PC-3 (cell line): Measurements from ENCODE around the gene ACVR1. TPM values are rescaled to one million over a fixed set of nuclear protein-coding genes. Genes with fewer than 3 reads are reported as not detected.

ENCODE experiments used
- ATAC-seq: fragments of 200-7000 bp; cut with Tn5 transposase; 2 replicates; pipeline ENCODE4 v1.9.1; 2020; ENCODE audit warnings: mild to moderate bottlenecking, moderate library complexity
- BruUV-seq: library from RNA; stranded (reverse); fragments of 400-500 nt; replicated peaks from 2 replicates; lab custom pipeline; 2021; lab: Mats Ljungman, UMichigan
- CTCF ChIA-PET: fragments of 300-600 bp; sonication (Branson Sonifier 250); formaldehyde crosslinking; loops from one replicate; lab custom pipeline; 2022; ENCODE audit warnings: antibody characterized with exemption; lab: Charles Lee
- POLR2A ChIA-PET: fragments of 300-600 bp; sonication (Branson Sonifier 250); formaldehyde crosslinking; loops from one replicate; lab custom pipeline; 2022; ENCODE audit warnings: antibody characterized with exemption; ENCODE audit not compliant: unreplicated experiment; lab: Charles Lee
- DNase-seq: peaks from one replicate; pipeline ENCODE4 v3.0.0-alpha.2; 2015
- H2AFZ ChIP-seq: fragments of 300-600 bp; sonication (generic); 2 replicates; pipeline ENCODE4 v1.6.0; 2016; ENCODE audit warnings: antibody characterized with exemption, low read length
- H3F3A ChIP-seq: fragments of 300-600 bp; sonication (generic); one replicate; pipeline ENCODE4 v1.6.0; 2017; ENCODE audit warnings: antibody characterized with exemption, low read length, control low read depth, mild to moderate bottlenecking; ENCODE audit not compliant: unreplicated experiment
- H3K27ac ChIP-seq: fragments of 300-600 bp; sonication (generic); 2 replicates; pipeline ENCODE4 v1.5.1; 2016; ENCODE audit warnings: mild to moderate bottlenecking, low read length
- H3K27me3 ChIP-seq: fragments of 300-600 bp; sonication (generic); 2 replicates; pipeline ENCODE4 v1.6.1; 2016; ENCODE audit warnings: low read length, mixed read lengths
- H3K36me3 ChIP-seq: fragments of 300-600 bp; sonication (generic); 2 replicates; pipeline ENCODE4 v1.6.1; 2016; ENCODE audit warnings: low read depth, mixed run types, low read length, mixed read lengths
- H3K4me1 ChIP-seq: fragments of 300-600 bp; sonication (generic); 2 replicates; pipeline ENCODE4 v1.5.1; 2016; ENCODE audit warnings: low read length; ENCODE audit not compliant: insufficient read depth
- H3K4me2 ChIP-seq: fragments of 300-600 bp; sonication (generic); 2 replicates; pipeline ENCODE4 v1.6.0; 2016; ENCODE audit warnings: low read length
- H3K4me3 ChIP-seq: fragments of 300-600 bp; sonication (generic); 2 replicates; pipeline ENCODE4 v1.5.1; 2016; ENCODE audit warnings: mild to moderate bottlenecking, low read length, mixed read lengths
- H3K79me2 ChIP-seq: fragments of 300-600 bp; sonication (generic); 2 replicates; pipeline ENCODE4 v1.6.1; 2017; ENCODE audit warnings: low read length, mixed read lengths
- H3K9ac ChIP-seq: fragments of 300-600 bp; sonication (generic); 2 replicates; pipeline ENCODE4 v1.6.0; 2016; ENCODE audit warnings: mild to moderate bottlenecking, low read length
- H3K9me2 ChIP-seq: fragments of 300-600 bp; sonication (generic); replicated peaks from 2 replicates; pipeline ENCODE4 v1.6.1; 2016; ENCODE audit warnings: mixed run types, low read length, mixed read lengths
- H3K9me3 ChIP-seq: fragments of 300-600 bp; sonication (generic); 2 replicates; pipeline ENCODE4 v1.6.1; 2016; ENCODE audit warnings: low read length, mixed read lengths
- H4K20me1 ChIP-seq: fragments of 300-600 bp; sonication (generic); 2 replicates; pipeline ENCODE4 v1.6.1; 2016; ENCODE audit warnings: low read length, mixed read lengths
- EZH2 ChIP-seq: fragments of 300-600 bp; sonication (generic); IDR thresholded peaks from one replicate; pipeline ENCODE4 v1.6.1; 2017; ENCODE audit warnings: antibody characterized with exemption, mild to moderate bottlenecking, low read length; ENCODE audit not compliant: unreplicated experiment
- EZH2phosphoT487 ChIP-seq: fragments of 300-600 bp; sonication (generic); IDR thresholded peaks from 2 replicates; pipeline ENCODE4 v1.6.1; 2018; ENCODE audit warnings: mild to moderate bottlenecking, antibody characterized with exemption, low read length, borderline replicate concordance
- intact Hi-C: fragments of 100-400 bp; cut with micrococcal nuclease; formaldehyde crosslinking; loops from 2 replicates; pipeline ENCODE4 v1.9.0; 2023
- total RNA-seq: library from RNA; depleted of rRNA; stranded (reverse); fragments of >200 nt; gene quantifications from 2 replicates; pipeline ENCODE4 v1.2.3, GENCODE V29; 2014
- TF ChIP-seq, protein P1 (sequence below): fragments of 300-600 bp; sonication (generic); conservative IDR thresholded peaks from 2 replicates; pipeline ENCODE4 v1.5.1; 2017; ENCODE audit warnings: antibody characterized with exemption, low read depth, mild to moderate bottlenecking, low read length

ACVR1 gene
- total RNA-seq, 1 experiment from 2014 or later, result 6.7 TPM

DNA sequence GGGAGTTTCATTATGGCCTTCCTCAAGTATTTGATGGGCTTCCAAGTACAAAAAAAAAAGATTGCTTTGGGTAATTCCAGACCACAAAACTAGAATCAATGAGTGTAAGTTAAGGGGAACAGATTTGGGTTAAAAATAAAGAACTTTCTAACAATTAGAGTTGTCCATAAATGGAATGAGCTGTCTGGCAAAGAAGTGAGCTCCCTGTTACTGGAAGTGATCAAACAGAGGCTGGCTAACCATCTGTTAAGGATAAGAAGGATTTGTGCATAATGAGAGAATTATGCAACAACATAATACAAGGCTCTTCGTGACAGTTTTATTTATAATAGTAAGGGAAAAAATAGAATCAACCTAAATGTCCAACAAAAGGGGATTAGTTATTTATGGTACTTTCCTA, 44.6 kb upstream of the ACVR1 start:
- no peaks in the 10 kb centered on the region for H3K36me3 ChIP-seq
- CTCF ChIA-PET, result no interaction called here
- no peak overlapping the region for H2AFZ ChIP-seq
- H3K4me1 ChIP-seq, result no peaks in the 10 kb centered on the region
- DNase-seq (no peak), ATAC-seq (no peak)
- no TSS peak for BruUV-seq
- intact Hi-C loops, result no loop called here
- H3K27me3 ChIP-seq, result peaks cover 19% of the 10 kb centered on the region; the same call in 1 of the 2 replicates
- H3K79me2 ChIP-seq, result no peaks in the 10 kb centered on the region
- TF ChIP-seq EZH2 (no peak), EZH2phosphoT487 (no peak)
- TF ChIP-seq, protein P1, sequence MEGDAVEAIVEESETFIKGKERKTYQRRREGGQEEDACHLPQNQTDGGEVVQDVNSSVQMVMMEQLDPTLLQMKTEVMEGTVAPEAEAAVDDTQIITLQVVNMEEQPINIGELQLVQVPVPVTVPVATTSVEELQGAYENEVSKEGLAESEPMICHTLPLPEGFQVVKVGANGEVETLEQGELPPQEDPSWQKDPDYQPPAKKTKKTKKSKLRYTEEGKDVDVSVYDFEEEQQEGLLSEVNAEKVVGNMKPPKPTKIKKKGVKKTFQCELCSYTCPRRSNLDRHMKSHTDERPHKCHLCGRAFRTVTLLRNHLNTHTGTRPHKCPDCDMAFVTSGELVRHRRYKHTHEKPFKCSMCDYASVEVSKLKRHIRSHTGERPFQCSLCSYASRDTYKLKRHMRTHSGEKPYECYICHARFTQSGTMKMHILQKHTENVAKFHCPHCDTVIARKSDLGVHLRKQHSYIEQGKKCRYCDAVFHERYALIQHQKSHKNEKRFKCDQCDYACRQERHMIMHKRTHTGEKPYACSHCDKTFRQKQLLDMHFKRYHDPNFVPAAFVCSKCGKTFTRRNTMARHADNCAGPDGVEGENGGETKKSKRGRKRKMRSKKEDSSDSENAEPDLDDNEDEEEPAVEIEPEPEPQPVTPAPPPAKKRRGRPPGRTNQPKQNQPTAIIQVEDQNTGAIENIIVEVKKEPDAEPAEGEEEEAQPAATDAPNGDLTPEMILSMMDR, result no peak
- no peak overlapping the region for H3K9ac ChIP-seq
- no peaks in the 10 kb centered on the region for H4K20me1 ChIP-seq
- H3K4me2 ChIP-seq, result no peak overlapping the region
- no peaks in the 10 kb centered on the region for H3K9me2 ChIP-seq
- no peak overlapping the region for H3K27ac ChIP-seq
- no peaks in the 10 kb centered on the region for H3F3A ChIP-seq
- no peaks in the 10 kb centered on the region for H3K9me3 ChIP-seq
- POLR2A ChIA-PET, result no interaction called here
- H3K4me3 ChIP-seq, result no peak overlapping the region

DNA sequence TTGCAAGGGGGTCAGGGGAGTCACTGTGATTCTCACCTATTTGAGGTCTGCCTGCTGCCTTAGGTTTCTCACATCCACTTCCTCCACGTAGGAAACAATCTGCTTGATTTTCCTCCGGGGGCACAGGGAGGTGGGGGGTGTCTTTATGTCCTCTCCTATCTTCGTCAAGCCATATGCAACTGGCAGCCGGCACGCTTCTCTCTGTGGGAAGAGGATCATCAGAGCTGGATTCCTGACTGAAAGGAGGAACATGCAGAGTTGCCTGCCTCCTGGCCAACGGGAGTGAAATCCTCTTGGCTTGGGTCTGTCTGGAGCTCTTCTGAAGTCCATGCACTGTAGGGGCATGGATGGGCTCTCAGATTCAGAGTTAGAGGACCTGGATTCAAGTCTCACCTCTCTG, 43.1 kb upstream of the ACVR1 start:
- no peak for DNase-seq
- Histone ChIP-seq H3K36me3 (no peaks in the 10 kb centered on the region), H2AFZ (no peak overlapping the region), H3F3A (no peaks in the 10 kb centered on the region), H3K9me2 (no peaks in the 10 kb centered on the region), H3K9ac (no peak overlapping the region), H3K4me3 (no peak overlapping the region), H4K20me1 (no peaks in the 10 kb centered on the region), H3K4me2 (no peak overlapping the region), H3K27me3 (peaks cover 19% of the 10 kb centered on the region; the same call in 1 of the 2 replicates), H3K9me3 (no peaks in the 10 kb centered on the region), H3K79me2 (no peaks in the 10 kb centered on the region), H3K27ac (no peak overlapping the region), H3K4me1 (no peaks in the 10 kb centered on the region)
- ChIA-PET CTCF (no interaction called here), POLR2A (no interaction called here)
- intact Hi-C loops, result no loop called here
- no peak for ATAC-seq
- TF ChIP-seq EZH2phosphoT487 (no peak), EZH2 (no peak)
- TF ChIP-seq, protein P1, result no peak
- no TSS peak for BruUV-seq

DNA sequence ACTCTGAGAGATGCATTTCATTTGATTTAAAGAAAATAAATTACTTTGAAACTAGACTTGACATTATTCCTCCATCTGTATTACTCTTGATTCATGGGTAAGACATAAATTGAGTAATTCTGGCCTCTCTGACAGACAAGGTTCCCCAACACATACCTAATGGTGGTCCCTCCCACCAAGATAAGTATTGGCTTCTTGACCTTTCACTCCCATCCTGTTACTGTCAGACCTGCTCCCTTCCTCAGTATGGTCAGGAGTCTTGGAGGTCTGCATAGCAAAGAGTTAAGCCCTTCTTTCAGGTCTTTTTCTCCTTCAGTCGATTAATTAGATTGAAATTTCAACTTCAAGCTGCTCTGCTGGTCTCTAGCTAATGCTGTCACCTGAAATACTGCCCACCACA, 42.2 kb upstream of the ACVR1 start:
- Histone ChIP-seq H3K9me3 (no peaks in the 10 kb centered on the region), H3F3A (no peaks in the 10 kb centered on the region), H3K79me2 (no peaks in the 10 kb centered on the region), H3K4me1 (no peaks in the 10 kb centered on the region), H3K9me2 (no peaks in the 10 kb centered on the region), H3K36me3 (no peaks in the 10 kb centered on the region), H3K27me3 (peaks cover 19% of the 10 kb centered on the region; the same call in 1 of the 2 replicates), H3K4me3 (no peak overlapping the region), H3K27ac (no peak overlapping the region), H3K9ac (no peak overlapping the region), H4K20me1 (no peaks in the 10 kb centered on the region), H2AFZ (no peak overlapping the region), H3K4me2 (no peak overlapping the region)
- BruUV-seq, result no TSS peak
- intact Hi-C loops, result no loop called here
- POLR2A ChIA-PET, result no interaction called here
- TF ChIP-seq EZH2phosphoT487 (no peak), EZH2 (no peak)
- TF ChIP-seq, protein P1, result no peak
- DNase-seq, result no peak
- no peak for ATAC-seq
- CTCF ChIA-PET, result no interaction called here
